ENCODE measurements around the gene MCAM. TPM values are rescaled to one million over a fixed set of nuclear protein-coding genes. Genes with fewer than 3 reads are reported as not detected.
A peak's percentile ranks its signal among the peaks of the same experiment; 100 is the strongest.

The MCAM gene
- total RNA-seq, 4 donors from 2014 or later, result 612 to 1,198 (median 830) TPM

- Histone ChIP-seq H3K27ac (peak overlapping the region in 1 of 4 donors; percentile 26), H3K27me3 (no peaks in the 10 kb centered on the region), H3K4me1 (peaks cover 0 to 33% (median 19%) of the 10 kb centered on the region in 4 donors), H3K9me3 (no peaks in the 10 kb centered on the region), H3K4me3 (no peak overlapping the region), H3K36me3 (no peaks in the 10 kb centered on the region)
- DNase-seq (ENCODE audit: low spot score in 2 of 2), result no peak
- TF ChIP-seq POLR2A (IDR thresholded peaks at IDR 0.05) (no peak), EP300 (IDR thresholded peaks at IDR 0.05) (no peak)
- TF ChIP-seq, protein P1, sequence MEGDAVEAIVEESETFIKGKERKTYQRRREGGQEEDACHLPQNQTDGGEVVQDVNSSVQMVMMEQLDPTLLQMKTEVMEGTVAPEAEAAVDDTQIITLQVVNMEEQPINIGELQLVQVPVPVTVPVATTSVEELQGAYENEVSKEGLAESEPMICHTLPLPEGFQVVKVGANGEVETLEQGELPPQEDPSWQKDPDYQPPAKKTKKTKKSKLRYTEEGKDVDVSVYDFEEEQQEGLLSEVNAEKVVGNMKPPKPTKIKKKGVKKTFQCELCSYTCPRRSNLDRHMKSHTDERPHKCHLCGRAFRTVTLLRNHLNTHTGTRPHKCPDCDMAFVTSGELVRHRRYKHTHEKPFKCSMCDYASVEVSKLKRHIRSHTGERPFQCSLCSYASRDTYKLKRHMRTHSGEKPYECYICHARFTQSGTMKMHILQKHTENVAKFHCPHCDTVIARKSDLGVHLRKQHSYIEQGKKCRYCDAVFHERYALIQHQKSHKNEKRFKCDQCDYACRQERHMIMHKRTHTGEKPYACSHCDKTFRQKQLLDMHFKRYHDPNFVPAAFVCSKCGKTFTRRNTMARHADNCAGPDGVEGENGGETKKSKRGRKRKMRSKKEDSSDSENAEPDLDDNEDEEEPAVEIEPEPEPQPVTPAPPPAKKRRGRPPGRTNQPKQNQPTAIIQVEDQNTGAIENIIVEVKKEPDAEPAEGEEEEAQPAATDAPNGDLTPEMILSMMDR (IDR thresholded peaks at IDR 0.05), result no peak
- 7 to 10% methylated on average over 3 of the region's 3 CpGs for WGBS, 2 donors
Observed at GRCh38 chr11:119263352-119263940, 53.5 kb downstream of the MCAM start.

GRCh38 chr11:119262668-119263351 is 54.1 kb downstream of the MCAM start:
- no peaks in the 10 kb centered on the region for H3K9me3 ChIP-seq
- 51 to 55% methylated on average over 5 of the region's 5 CpGs for WGBS, 2 donors

GRCh38 chr11:119258983-119259382 is 57.9 kb downstream of the MCAM start:
- WGBS, 2 donors, result 81 to 83% methylated on average over 3 of the region's 3 CpGs
- DNase-seq (ENCODE audit: low spot score in 2 of 2), result no peak

More at GRCh38 chr11:119262668-119263351, 54.1 kb downstream of the MCAM start:
- TF ChIP-seq EP300 (IDR thresholded peaks at IDR 0.05) (no peak), POLR2A (IDR thresholded peaks at IDR 0.05) (no peak)
- TF ChIP-seq, protein P1 (IDR thresholded peaks at IDR 0.05), result no peak
- H3K4me1 ChIP-seq, result peaks cover 0 to 27% (median 19%) of the 10 kb centered on the region in 4 donors
- H3K4me3 ChIP-seq, result no peak overlapping the region
- H3K36me3 ChIP-seq, result no peaks in the 10 kb centered on the region
- DNase-seq (ENCODE audit: low spot score in 2 of 2), result no peak
- H3K27ac ChIP-seq, result peak overlapping the region in 1 of 4 donors; percentile 26
- H3K27me3 ChIP-seq, result no peaks in the 10 kb centered on the region

More at GRCh38 chr11:119258983-119259382, 57.9 kb downstream of the MCAM start:
- H3K4me1 ChIP-seq, result peaks cover 0 to 25% (median 16%) of the 10 kb centered on the region in 4 donors
- H3K27ac ChIP-seq, result no peak overlapping the region
- TF ChIP-seq EP300 (IDR thresholded peaks at IDR 0.05), result no peak
- TF ChIP-seq, protein P1 (IDR thresholded peaks at IDR 0.05), result no peak
- no peak for TF ChIP-seq POLR2A (IDR thresholded peaks at IDR 0.05)
- H3K27me3 ChIP-seq, result no peaks in the 10 kb centered on the region
- no peaks in the 10 kb centered on the region for H3K9me3 ChIP-seq
- H3K36me3 ChIP-seq, result peaks cover 0 to 7% (median 0%) of the 10 kb centered on the region in 3 donors
- no peak overlapping the region for H3K4me3 ChIP-seq

Small RNA genes within 50 kb of the gene (small RNA-seq; reads per million reads assigned to genes)
- gene RF01225 (not detected), gene RNU6-262P (not detected)

Other genes starting within 250 kb of the MCAM start
- 10 to 100 TPM; 25.8 to 54.9 (median 37.1) TPM for gene VPS11, start 249.3 kb downstream of the MCAM start, total RNA-seq
- 10 to 100 TPM in 3 of 4 donors, 1 to 10 TPM in 1; 6.7 to 18.3 (median 10.6) TPM for gene HMBS, start 232.2 kb downstream of the MCAM start, total RNA-seq
- gene DPAGT1, start 215.3 kb downstream of the MCAM start, total RNA-seq, result 10 to 100 TPM; 20.7 to 33.9 (median 23.5) TPM
- gene C2CD2L, start 209.8 kb downstream of the MCAM start, total RNA-seq, result 10 to 100 TPM; 11.4 to 13.8 (median 12.3) TPM
- 10 to 100 TPM; 21.9 to 36.1 (median 27.0) TPM for gene HINFP, start 195.6 kb downstream of the MCAM start, total RNA-seq
- gene ABCG4, start 168.1 kb downstream of the MCAM start, total RNA-seq, result under 1 TPM in 2 of 4 donors, not detected in 2; under 0.01 to 0.30 TPM
- gene NLRX1, start 148.4 kb downstream of the MCAM start, total RNA-seq, result 10 to 100 TPM; 16.0 to 27.7 (median 20.5) TPM
- gene NHERF4, start 131.7 kb downstream of the MCAM start, total RNA-seq, result under 1 TPM in 1 of 4 donors, not detected in 3; 0.30 TPM
- 10 to 100 TPM; 14.2 to 19.2 (median 16.0) TPM for gene CBL, start 110.8 kb downstream of the MCAM start, total RNA-seq
- gene RNF26, start 17.4 kb upstream of the MCAM start, total RNA-seq, result 10 to 100 TPM; 13.8 to 19.2 (median 15.9) TPM
- 10 to 100 TPM; 12.5 to 55.2 (median 34.1) TPM for gene C1QTNF5, start 23.8 kb upstream of the MCAM start, total RNA-seq
- under 1 TPM in 1 of 4 donors, not detected in 3; 0.44 TPM for gene MFRP, start 29.6 kb upstream of the MCAM start, total RNA-seq
- gene USP2, start 64.6 kb upstream of the MCAM start, total RNA-seq, result 10 to 100 TPM in 2 of 4 donors, 1 to 10 TPM in 2; 2.1 to 18.4 (median 11.6) TPM
- gene THY1, start 106.0 kb upstream of the MCAM start, total RNA-seq, result 10 to 100 TPM in 2 of 4 donors, under 1 TPM in 1, not detected in 1; 0.63 to 12.9 (median 11.1) TPM

All from tibial nerve (tissue), 4 donors.